IPS-18c (cell line): Measurements from ENCODE around the gene AJAP1.

Source experiments
- H3K4me3 ChIP-seq: 2 replicates; pipeline ENCODE4 v1.7.0; 2013; ENCODE audit warnings: low read depth, mild to moderate bottlenecking, low read length, moderate library complexity; ENCODE audit not compliant: insufficient read depth
- H3K9me3 ChIP-seq: one replicate; pipeline ENCODE4 v1.6.1; 2013; ENCODE audit warnings: mild to moderate bottlenecking, low read length, moderate library complexity; ENCODE audit not compliant: control insufficient read depth, insufficient read depth

Gene AJAP1

GRCh38 chr1:4702464-4702863, 48.1 kb downstream of the AJAP1 start:
- Histone ChIP-seq H3K9me3 (peaks cover 4% of the 10 kb centered on the region), H3K4me3 (no peak overlapping the region)

- Histone ChIP-seq H3K4me3 (no peak overlapping the region), H3K9me3 (peaks cover 4% of the 10 kb centered on the region)
Measured at GRCh38 chr1:4702932-4703331, 48.5 kb downstream of the AJAP1 start.

- H3K9me3 ChIP-seq: peaks cover 4% of the 10 kb centered on the region
- H3K4me3 ChIP-seq: no peak overlapping the region
Measured at GRCh38 chr1:4703646-4704045, 49.2 kb downstream of the AJAP1 start.

GRCh38 chr1:4708840-4709507, 54.6 kb downstream of the AJAP1 start:
- Histone ChIP-seq H3K9me3 (no peaks in the 10 kb centered on the region), H3K4me3 (no peak overlapping the region)

GRCh38 chr1:4709641-4710040, 55.2 kb downstream of the AJAP1 start:
- Histone ChIP-seq H3K9me3 (no peaks in the 10 kb centered on the region), H3K4me3 (no peak overlapping the region)

GRCh38 chr1:4710592-4711415, 56.4 kb downstream of the AJAP1 start:
- no peaks in the 10 kb centered on the region for H3K9me3 ChIP-seq
- peak overlapping the region; percentile 46 for H3K4me3 ChIP-seq

- no peaks in the 10 kb centered on the region for H3K9me3 ChIP-seq
- peak overlapping the region; percentile 46; the same call in 1 of the 2 replicates for H3K4me3 ChIP-seq
Measured at GRCh38 chr1:4711416-4712275, 57.2 kb downstream of the AJAP1 start.

- Histone ChIP-seq H3K9me3 (no peaks in the 10 kb centered on the region), H3K4me3 (no peak overlapping the region)
Measured at GRCh38 chr1:4713669-4714068, 59.3 kb downstream of the AJAP1 start.

GRCh38 chr1:4716406-4716805, 62.0 kb downstream of the AJAP1 start:
- Histone ChIP-seq H3K4me3 (no peak overlapping the region), H3K9me3 (no peaks in the 10 kb centered on the region)

- Histone ChIP-seq H3K9me3 (no peaks in the 10 kb centered on the region), H3K4me3 (no peak overlapping the region)
Measured at GRCh38 chr1:4718071-4718470, 63.7 kb downstream of the AJAP1 start.

- Histone ChIP-seq H3K9me3 (no peaks in the 10 kb centered on the region), H3K4me3 (no peak overlapping the region)
Measured at GRCh38 chr1:4723106-4723505, 68.7 kb downstream of the AJAP1 start.

GRCh38 chr1:4724001-4724400, 69.6 kb downstream of the AJAP1 start:
- H3K9me3 ChIP-seq: no peaks in the 10 kb centered on the region
- no peak overlapping the region for H3K4me3 ChIP-seq

- H3K9me3 ChIP-seq: no peaks in the 10 kb centered on the region
Measured at GRCh38 chr1:4724695-4725250, 70.4 kb downstream of the AJAP1 start.

GRCh38 chr1:4725416-4725815, 71.0 kb downstream of the AJAP1 start:
- Histone ChIP-seq H3K9me3 (no peaks in the 10 kb centered on the region), H3K4me3 (no peak overlapping the region)

More at GRCh38 chr1:4724695-4725250, 70.4 kb downstream of the AJAP1 start:
- no peak overlapping the region for H3K4me3 ChIP-seq

GRCh38 chr1:4726620-4727341, 72.4 kb downstream of the AJAP1 start:
- no peaks in the 10 kb centered on the region for H3K9me3 ChIP-seq
- no peak overlapping the region for H3K4me3 ChIP-seq

- no peaks in the 10 kb centered on the region for H3K9me3 ChIP-seq
- no peak overlapping the region for H3K4me3 ChIP-seq
Measured at GRCh38 chr1:4728319-4729089, 74.1 kb downstream of the AJAP1 start.
